HG03159 (cell line): ENCODE results near the gene FAM187B.
"Not testable (repeated sequence)": the region's sequence is repeated elsewhere in the genome, so short reads cannot be mapped to it uniquely, and the experiment has no call there.

Source experiments
- ATAC-seq: cut with Tn5 transposase; IDR thresholded peaks from one replicate; pipeline ENCODE4 v1.9.1; 2021; ENCODE audit warnings: mild to moderate bottlenecking, moderate library complexity; ENCODE audit not compliant: unreplicated experiment

Gene FAM187B

GRCh38 chr19:35236638-35237400 is 8.3 kb upstream of the FAM187B start:
- ATAC-seq = no peak

GRCh38 chr19:35232912-35233311 is 4.4 kb upstream of the FAM187B start:
- no peak for ATAC-seq

GRCh38 chr19:35231956-35232645 is 3.6 kb upstream of the FAM187B start:
- ATAC-seq = no peak

- no peak for ATAC-seq
These were observed 1.1 kb upstream of the FAM187B start for GRCh38 chr19:35229601-35230000.

- ATAC-seq = no peak
These were observed 1.8 kb downstream of the FAM187B start for GRCh38 chr19:35226748-35227147.

GRCh38 chr19:35225951-35226350 is 2.6 kb downstream of the FAM187B start:
- no peak for ATAC-seq

- ATAC-seq = no peak
These were observed 3.6 kb downstream of the FAM187B start for GRCh38 chr19:35224681-35225571.

GRCh38 chr19:35223862-35224505 is 4.6 kb downstream of the FAM187B start:
- no peak for ATAC-seq

GRCh38 chr19:35223084-35223790 is 5.3 kb downstream of the FAM187B start:
- no peak for ATAC-seq

- ATAC-seq = no peak
These were observed 6.0 kb downstream of the FAM187B start for GRCh38 chr19:35222373-35223015.

- ATAC-seq = not testable (repeated sequence)
These were observed 7.5 kb downstream of the FAM187B start for GRCh38 chr19:35220973-35221590.

GRCh38 chr19:35220315-35220921 is 8.1 kb downstream of the FAM187B start:
- ATAC-seq = no peak

- ATAC-seq = no peak
These were observed 9.5 kb downstream of the FAM187B start for GRCh38 chr19:35219008-35219407.

- no peak for ATAC-seq
These were observed 10.9 kb downstream of the FAM187B start for GRCh38 chr19:35217649-35217990.

- ATAC-seq = no peak
These were observed 11.5 kb downstream of the FAM187B start for GRCh38 chr19:35216833-35217648.

GRCh38 chr19:35216016-35216832 is 12.3 kb downstream of the FAM187B start:
- no peak for ATAC-seq

DNA sequence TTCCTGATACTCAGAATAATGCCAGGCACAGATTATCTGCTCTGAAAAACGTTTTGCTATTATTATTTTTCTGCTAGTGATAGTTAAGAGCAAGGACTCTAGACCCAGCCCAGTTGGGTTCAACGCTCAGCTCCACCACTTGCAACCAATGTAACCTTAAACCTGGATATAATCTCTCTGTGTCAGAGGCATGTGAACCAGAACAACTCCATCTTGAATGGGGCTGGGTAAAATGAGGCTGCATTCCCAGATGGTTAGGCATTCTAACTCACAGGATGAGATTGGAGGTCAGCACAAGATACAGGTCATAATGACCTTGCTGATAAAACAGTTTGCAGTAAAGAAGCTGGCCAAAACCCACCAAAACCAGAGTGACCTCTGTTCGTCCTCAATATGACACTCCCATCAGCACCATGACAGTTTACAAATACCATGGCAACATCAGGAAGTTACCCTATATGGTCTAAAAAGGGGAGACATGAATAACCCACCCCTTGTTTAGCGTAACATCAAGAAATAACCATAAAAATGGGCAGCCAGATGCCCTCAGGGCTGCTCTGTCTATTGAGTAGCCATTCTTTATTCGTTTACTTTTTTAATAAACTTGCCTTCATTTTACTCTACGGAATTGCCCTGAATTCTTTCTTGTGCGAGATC is 13.6 kb downstream of the FAM187B start:
- ATAC-seq = no peak
